OCI-LY7 (cell line): ENCODE data around the gene TGM2. TPM values are rescaled to one million over a fixed set of nuclear protein-coding genes. Genes with fewer than 3 reads are reported as not detected.

Source experiments
- BruUV-seq: library from RNA; stranded (reverse); fragments of 400-500 nt; replicated peaks from 2 replicates; lab custom pipeline; 2021; lab: Mats Ljungman, UMichigan
- CTCF ChIA-PET: fragments of 300-600 bp; sonication (Branson Sonifier 250); formaldehyde crosslinking; loops from one replicate; lab custom pipeline; 2022; ENCODE audit warnings: antibody characterized with exemption; ENCODE audit not compliant: unreplicated experiment; lab: Charles Lee
- POLR2A ChIA-PET: fragments of 300-600 bp; sonication (Branson Sonifier 250); formaldehyde crosslinking; loops from one replicate; lab custom pipeline; 2022; ENCODE audit warnings: antibody characterized with exemption; lab: Charles Lee
- DNase-seq: peaks from one replicate; pipeline ENCODE4 v3.0.0-alpha.2; 2015; ENCODE audit warnings: low spot score
- H2AFZ ChIP-seq: fragments of 200-600 bp; sonication (generic), shearing (Covaris generic); 2 replicates; pipeline ENCODE4 v1.6.1; 2014; ENCODE audit warnings: mild to moderate bottlenecking, antibody characterized with exemption, low read length, moderate library complexity
- H3K27ac ChIP-seq: fragments of 200-600 bp; sonication (generic); 2 replicates; pipeline ENCODE4 v1.5.1; 2014; ENCODE audit warnings: mixed run types, low read depth, mild to moderate bottlenecking, moderate library complexity, low read length, inconsistent platforms; ENCODE audit not compliant: poor library complexity, severe bottlenecking
- H3K36me3 ChIP-seq: fragments of 200-600 bp; sonication (generic); 2 replicates; pipeline ENCODE4 v1.6.1; 2014; ENCODE audit warnings: mild to moderate bottlenecking, antibody characterized with exemption, low read length, moderate library complexity, mixed read lengths; ENCODE audit not compliant: insufficient read depth
- H3K4me1 ChIP-seq: fragments of 200-600 bp; sonication (generic); 2 replicates; pipeline ENCODE4 v1.5.1; 2014; ENCODE audit warnings: mild to moderate bottlenecking, low read length; ENCODE audit not compliant: insufficient read depth, poor library complexity, severe bottlenecking
- H3K4me2 ChIP-seq: fragments of 200-600 bp; sonication (generic); 2 replicates; pipeline ENCODE4 v1.6.1; 2014; ENCODE audit warnings: mild to moderate bottlenecking, low read length
- H3K4me3 ChIP-seq: fragments of 200-600 bp; sonication (generic); 2 replicates; pipeline ENCODE4 v1.5.1; 2014; ENCODE audit warnings: mild to moderate bottlenecking, low read depth, low read length; ENCODE audit not compliant: poor library complexity, severe bottlenecking
- H3K79me2 ChIP-seq: fragments of 200-600 bp; sonication (generic); 2 replicates; pipeline ENCODE4 v1.6.1; 2016; ENCODE audit warnings: low read depth, mild to moderate bottlenecking, low read length, moderate library complexity, mixed read lengths; ENCODE audit not compliant: insufficient read depth
- H3K9me2 ChIP-seq: fragments of 200-600 bp; sonication (generic); 2 replicates; pipeline ENCODE4 v1.6.1; 2016; ENCODE audit warnings: mild to moderate bottlenecking, low read length, mixed read lengths; ENCODE audit not compliant: insufficient read depth
- H3K9me3 ChIP-seq: fragments of 200-600 bp; sonication (generic); 2 replicates; pipeline ENCODE4 v1.6.1; 2014; ENCODE audit warnings: mild to moderate bottlenecking, mixed run types, low read length, mixed read lengths
- H4K20me1 ChIP-seq: fragments of 200-600 bp; sonication (generic); 2 replicates; pipeline ENCODE4 v1.6.1; 2014; ENCODE audit warnings: mild to moderate bottlenecking, antibody characterized with exemption, low read length, moderate library complexity, mixed read lengths; ENCODE audit not compliant: insufficient read depth
- CTCF ChIP-seq: fragments of 200-600 bp; sonication (generic); conservative IDR thresholded peaks from 2 replicates; pipeline ENCODE4 v1.5.1; 2014; ENCODE audit warnings: mild to moderate bottlenecking, antibody characterized with exemption, low read length, moderate library complexity, mixed read lengths
- EZH2phosphoT487 ChIP-seq: fragments of 200-600 bp; sonication (generic); IDR thresholded peaks from 2 replicates; pipeline ENCODE4 v1.6.1; 2018; ENCODE audit warnings: low read depth, borderline replicate concordance, mild to moderate bottlenecking, mixed run types, antibody characterized with exemption, low read length, moderate library complexity, mixed read lengths
- intact Hi-C: fragments of 100-400 bp; cut with micrococcal nuclease; formaldehyde crosslinking; loops from one replicate; pipeline ENCODE4 v1.10.0; 2022; ENCODE audit not compliant: unreplicated experiment
- total RNA-seq, 2 experiments: library from RNA; depleted of rRNA in 1 of 2; stranded (reverse); fragments of >200 nt in 1 of 2; shearing (Covaris generic) in 1 of 2; gene quantifications; 2 replicates each; pipeline ENCODE4 v1.2.3, GENCODE V29; 2014 to 2022

Gene TGM2
- total RNA-seq, 2 experiments from 2014 or later: not detected

DNA sequence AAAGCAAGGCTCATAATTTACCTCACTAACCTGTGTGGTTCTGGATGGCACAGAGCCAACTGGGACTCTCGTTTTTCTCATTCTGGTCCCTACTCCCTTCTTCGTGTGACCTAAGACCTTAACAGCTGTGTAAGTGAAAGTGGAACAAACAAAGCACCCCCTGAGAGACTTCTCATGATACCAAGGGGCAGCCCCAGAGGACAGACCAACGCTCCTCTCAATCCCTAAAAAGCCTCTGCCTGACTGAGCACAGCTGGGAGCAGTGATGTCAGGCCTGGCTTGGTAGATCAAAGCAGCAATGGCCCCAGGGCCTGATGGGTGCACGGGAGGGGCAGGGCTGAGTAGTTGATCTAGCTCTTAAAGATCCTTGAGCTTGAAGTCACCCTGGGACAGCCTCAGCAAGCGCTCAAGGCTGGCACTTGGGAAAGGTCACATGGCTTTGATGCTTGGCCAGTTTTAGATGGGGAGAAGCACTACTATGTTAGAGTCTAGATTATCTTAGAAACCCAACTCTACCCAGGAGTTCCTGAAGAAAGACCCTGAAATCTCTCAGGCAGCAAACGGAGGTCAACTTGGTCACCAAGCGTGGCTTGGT is 16.2 kb upstream of the TGM2 start:
- no peaks in the 10 kb centered on the region for H3K79me2 ChIP-seq
- no peak for TF ChIP-seq CTCF
- TF ChIP-seq EZH2phosphoT487: no peak
- H3K4me3 ChIP-seq: no peak overlapping the region
- no peaks in the 10 kb centered on the region for H3K36me3 ChIP-seq
- H4K20me1 ChIP-seq: no peaks in the 10 kb centered on the region
- no peak overlapping the region for H3K4me2 ChIP-seq
- DNase-seq: no peak
- ChIA-PET CTCF (no interaction called here), POLR2A (no interaction called here)
- no TSS peak for BruUV-seq
- H3K9me3 ChIP-seq: no peaks in the 10 kb centered on the region
- H3K27ac ChIP-seq: no peak overlapping the region
- H3K4me1 ChIP-seq: no peaks in the 10 kb centered on the region
- no peak overlapping the region for H2AFZ ChIP-seq
- intact Hi-C loops: no loop called here
- H3K9me2 ChIP-seq: no peaks in the 10 kb centered on the region

DNA sequence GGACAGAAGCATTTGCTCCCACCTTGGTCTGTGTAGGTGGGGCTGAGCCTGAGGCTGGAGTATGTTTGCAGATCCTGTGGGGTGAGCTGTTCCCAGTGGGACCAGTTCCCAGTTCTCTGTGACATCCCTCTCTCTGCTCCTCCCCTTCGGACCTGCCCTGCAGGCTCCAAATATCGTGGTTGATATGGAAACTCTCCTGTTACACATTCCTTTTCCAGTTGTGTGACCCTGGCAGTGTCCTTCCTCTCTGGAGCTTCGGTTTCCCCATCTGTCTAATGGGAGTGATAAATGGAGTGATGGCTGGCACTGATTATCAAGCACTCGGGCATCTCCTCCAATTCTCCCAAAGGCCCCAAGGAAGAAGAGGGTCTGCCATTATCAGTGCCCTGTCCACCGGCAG is 15.7 kb upstream of the TGM2 start:
- DNase-seq: no peak
- Histone ChIP-seq H3K9me3 (no peaks in the 10 kb centered on the region), H3K4me1 (no peaks in the 10 kb centered on the region), H3K79me2 (no peaks in the 10 kb centered on the region), H2AFZ (no peak overlapping the region), H3K36me3 (no peaks in the 10 kb centered on the region), H3K4me2 (no peak overlapping the region), H3K9me2 (no peaks in the 10 kb centered on the region), H4K20me1 (no peaks in the 10 kb centered on the region), H3K4me3 (no peak overlapping the region), H3K27ac (no peak overlapping the region)
- no TSS peak for BruUV-seq
- intact Hi-C loops: no loop called here
- CTCF ChIA-PET: no interaction called here
- POLR2A ChIA-PET: no interaction called here
- no peak for TF ChIP-seq CTCF

DNA sequence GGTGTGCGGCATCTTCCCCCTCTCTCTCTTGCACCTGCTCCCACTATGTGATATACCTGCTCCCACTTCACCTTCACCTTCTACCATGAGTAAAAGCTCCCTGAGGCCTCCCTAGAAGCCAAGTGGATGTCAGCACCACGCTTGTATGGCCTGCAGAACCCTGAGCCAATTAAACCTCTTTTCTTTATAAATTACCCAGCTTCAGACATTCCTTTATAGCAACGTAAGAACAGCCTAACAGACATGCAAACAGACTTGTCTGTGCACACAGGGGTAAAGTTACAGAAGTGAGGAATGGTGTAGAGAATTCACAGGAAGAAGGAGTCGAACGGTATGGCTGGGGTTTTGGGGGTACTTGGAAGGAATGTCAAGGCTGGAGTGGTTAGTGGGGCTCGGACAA is 14.8 kb upstream of the TGM2 start:
- no TSS peak for BruUV-seq
- Histone ChIP-seq H3K4me3 (no peak overlapping the region), H3K36me3 (no peaks in the 10 kb centered on the region), H3K79me2 (no peaks in the 10 kb centered on the region), H3K9me2 (no peaks in the 10 kb centered on the region), H3K27ac (no peak overlapping the region), H3K9me3 (no peaks in the 10 kb centered on the region), H4K20me1 (no peaks in the 10 kb centered on the region), H3K4me1 (no peaks in the 10 kb centered on the region), H2AFZ (no peak overlapping the region), H3K4me2 (no peak overlapping the region)
- CTCF ChIA-PET: no interaction called here
- DNase-seq: no peak
- POLR2A ChIA-PET: no interaction called here
- intact Hi-C loops: no loop called here
- TF ChIP-seq EZH2phosphoT487 (no peak), CTCF (no peak)
